ENCODE measurements around the gene CLIP1.

DNA sequence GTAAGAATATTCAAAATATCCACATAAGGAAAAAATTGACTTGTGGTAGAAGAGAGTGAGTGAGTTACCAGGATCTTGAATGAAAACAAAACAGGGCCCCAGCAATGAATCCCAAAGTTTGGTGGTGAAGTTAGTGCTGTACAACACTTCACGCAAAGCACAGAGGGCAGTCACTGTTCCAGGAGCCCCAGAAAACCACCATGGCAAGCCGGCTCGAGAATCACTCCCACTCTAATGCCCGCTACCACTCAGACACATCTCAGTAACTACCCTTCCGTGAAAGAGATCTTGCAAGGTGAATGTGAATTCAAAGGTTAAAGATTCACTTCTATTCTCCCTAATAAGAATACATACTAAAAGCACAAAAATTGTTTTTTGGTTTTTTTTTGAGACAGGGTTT is 30.1 kb downstream of the CLIP1 start:
- TF ChIP-seq, protein P1, sequence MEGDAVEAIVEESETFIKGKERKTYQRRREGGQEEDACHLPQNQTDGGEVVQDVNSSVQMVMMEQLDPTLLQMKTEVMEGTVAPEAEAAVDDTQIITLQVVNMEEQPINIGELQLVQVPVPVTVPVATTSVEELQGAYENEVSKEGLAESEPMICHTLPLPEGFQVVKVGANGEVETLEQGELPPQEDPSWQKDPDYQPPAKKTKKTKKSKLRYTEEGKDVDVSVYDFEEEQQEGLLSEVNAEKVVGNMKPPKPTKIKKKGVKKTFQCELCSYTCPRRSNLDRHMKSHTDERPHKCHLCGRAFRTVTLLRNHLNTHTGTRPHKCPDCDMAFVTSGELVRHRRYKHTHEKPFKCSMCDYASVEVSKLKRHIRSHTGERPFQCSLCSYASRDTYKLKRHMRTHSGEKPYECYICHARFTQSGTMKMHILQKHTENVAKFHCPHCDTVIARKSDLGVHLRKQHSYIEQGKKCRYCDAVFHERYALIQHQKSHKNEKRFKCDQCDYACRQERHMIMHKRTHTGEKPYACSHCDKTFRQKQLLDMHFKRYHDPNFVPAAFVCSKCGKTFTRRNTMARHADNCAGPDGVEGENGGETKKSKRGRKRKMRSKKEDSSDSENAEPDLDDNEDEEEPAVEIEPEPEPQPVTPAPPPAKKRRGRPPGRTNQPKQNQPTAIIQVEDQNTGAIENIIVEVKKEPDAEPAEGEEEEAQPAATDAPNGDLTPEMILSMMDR (IDR thresholded peaks at IDR 0.05) = no peak
- TF ChIP-seq POLR2A (IDR thresholded peaks at IDR 0.05) = no peak

Data from Peyer's patch (tissue), 4 donors.